Measurements from ENCODE around the gene NAV1.

DNA sequence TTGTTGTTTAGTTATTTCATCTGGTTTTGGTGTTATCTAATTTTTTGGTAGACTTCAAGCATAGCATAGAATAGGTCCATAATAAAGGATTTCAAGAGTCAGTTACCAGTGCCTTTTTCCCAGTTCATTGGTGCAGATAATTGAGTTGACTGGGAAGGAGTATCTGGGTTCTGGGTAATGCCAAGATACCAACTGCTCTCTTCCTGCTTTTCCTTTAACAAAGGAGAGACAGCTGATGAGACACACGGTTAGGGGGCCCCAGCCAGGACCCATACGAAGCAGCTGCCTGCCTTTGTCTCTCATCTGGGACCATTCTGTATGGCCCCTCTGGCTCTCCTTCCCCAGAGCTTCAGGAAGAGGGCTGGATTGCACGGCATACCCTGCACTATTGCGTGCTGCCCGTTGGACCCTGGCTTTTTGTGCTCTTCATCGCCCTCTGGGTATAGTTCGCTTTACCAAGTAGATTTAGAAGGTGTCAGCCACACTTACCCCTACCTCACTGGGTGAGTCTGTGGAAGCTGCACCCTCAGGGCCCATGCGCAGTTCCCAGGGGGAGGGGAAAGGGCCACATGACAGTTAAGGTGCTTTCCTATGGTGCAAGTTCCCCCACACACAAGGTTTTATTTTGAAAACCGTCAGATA is 7.0 kb downstream of the NAV1 start:
- peak in 1 of 3 experiments; percentile 30 for TF ChIP-seq CTCF (optimal IDR thresholded peaks at IDR 0.05 in 1 of 3, IDR thresholded peaks at IDR 0.05 in 1 of 3, conservative IDR thresholded peaks at IDR 0.05 in 1 of 3; ENCODE audit: extremely low read depth in 1 of 3, insufficient read depth in 2 of 3, low read length in 3 of 3)
- TF ChIP-seq EZH2 (IDR thresholded peaks at IDR 0.05; ENCODE audit: low read length): no peak
